Ishikawa (cell line): ENCODE measurements around the gene KCNAB1.

ENCODE experiments used
- CREB1 ChIP-seq: IDR thresholded peaks from 2 replicates; pipeline ENCODE4 v1.6.1; 2012; ENCODE audit warnings: low read depth
- EGR1 ChIP-seq: IDR thresholded peaks from 2 replicates; pipeline ENCODE4 v1.6.1; 2012
- EP300 ChIP-seq: IDR thresholded peaks from 2 replicates; pipeline ENCODE4 v1.6.1; 2012; ENCODE audit warnings: borderline replicate concordance
- FOXM1 ChIP-seq: IDR thresholded peaks from 2 replicates; pipeline ENCODE4 v1.6.1; 2012; ENCODE audit warnings: low read depth, borderline replicate concordance
- NFIC ChIP-seq: IDR thresholded peaks from 2 replicates; pipeline ENCODE4 v1.6.1; 2012
- RAD21 ChIP-seq: IDR thresholded peaks from 2 replicates; pipeline ENCODE4 v1.6.1; 2012; ENCODE audit warnings: low read depth
- TAF1 ChIP-seq: IDR thresholded peaks from 2 replicates; pipeline ENCODE4 v1.6.1; 2012; ENCODE audit warnings: low read depth, mild to moderate bottlenecking
- TEAD4 ChIP-seq: IDR thresholded peaks from 2 replicates; pipeline ENCODE4 v1.6.1; 2012
- YY1 ChIP-seq: IDR thresholded peaks from 2 replicates; pipeline ENCODE4 v1.6.1; 2012; ENCODE audit warnings: low read depth
- ZBTB7A ChIP-seq: IDR thresholded peaks from 2 replicates; pipeline ENCODE4 v1.6.1; 2012; ENCODE audit warnings: low read depth
- TF ChIP-seq, protein P1 (sequence below): IDR thresholded peaks from 2 replicates; pipeline ENCODE4 v1.6.1; 2012; ENCODE audit warnings: low read depth, mild to moderate bottlenecking
- TF ChIP-seq, protein P2 (sequence below): IDR thresholded peaks from 2 replicates; pipeline ENCODE4 v1.6.1; 2012

DNA sequence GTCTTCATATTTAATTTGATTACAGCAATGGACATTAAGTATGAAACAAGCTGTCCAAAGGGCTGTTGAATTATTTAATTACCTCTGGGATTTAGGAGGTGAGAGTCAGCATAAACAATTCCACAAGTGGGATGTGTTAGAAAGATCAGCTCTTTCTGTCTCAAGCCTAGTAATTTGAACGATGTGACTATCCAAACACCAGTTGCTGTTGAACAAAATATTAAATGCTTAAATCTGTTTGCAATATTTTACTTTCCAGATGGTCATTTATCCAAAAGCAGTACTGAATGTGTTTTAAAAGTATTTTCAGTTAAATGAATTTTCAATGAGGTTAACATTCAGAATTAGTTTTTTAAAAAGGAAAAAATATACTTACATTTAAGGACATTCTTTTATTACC is 12.7 kb downstream of the KCNAB1 start:
- TF ChIP-seq, protein P1, sequence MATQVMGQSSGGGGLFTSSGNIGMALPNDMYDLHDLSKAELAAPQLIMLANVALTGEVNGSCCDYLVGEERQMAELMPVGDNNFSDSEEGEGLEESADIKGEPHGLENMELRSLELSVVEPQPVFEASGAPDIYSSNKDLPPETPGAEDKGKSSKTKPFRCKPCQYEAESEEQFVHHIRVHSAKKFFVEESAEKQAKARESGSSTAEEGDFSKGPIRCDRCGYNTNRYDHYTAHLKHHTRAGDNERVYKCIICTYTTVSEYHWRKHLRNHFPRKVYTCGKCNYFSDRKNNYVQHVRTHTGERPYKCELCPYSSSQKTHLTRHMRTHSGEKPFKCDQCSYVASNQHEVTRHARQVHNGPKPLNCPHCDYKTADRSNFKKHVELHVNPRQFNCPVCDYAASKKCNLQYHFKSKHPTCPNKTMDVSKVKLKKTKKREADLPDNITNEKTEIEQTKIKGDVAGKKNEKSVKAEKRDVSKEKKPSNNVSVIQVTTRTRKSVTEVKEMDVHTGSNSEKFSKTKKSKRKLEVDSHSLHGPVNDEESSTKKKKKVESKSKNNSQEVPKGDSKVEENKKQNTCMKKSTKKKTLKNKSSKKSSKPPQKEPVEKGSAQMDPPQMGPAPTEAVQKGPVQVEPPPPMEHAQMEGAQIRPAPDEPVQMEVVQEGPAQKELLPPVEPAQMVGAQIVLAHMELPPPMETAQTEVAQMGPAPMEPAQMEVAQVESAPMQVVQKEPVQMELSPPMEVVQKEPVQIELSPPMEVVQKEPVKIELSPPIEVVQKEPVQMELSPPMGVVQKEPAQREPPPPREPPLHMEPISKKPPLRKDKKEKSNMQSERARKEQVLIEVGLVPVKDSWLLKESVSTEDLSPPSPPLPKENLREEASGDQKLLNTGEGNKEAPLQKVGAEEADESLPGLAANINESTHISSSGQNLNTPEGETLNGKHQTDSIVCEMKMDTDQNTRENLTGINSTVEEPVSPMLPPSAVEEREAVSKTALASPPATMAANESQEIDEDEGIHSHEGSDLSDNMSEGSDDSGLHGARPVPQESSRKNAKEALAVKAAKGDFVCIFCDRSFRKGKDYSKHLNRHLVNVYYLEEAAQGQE = no peak
- TF ChIP-seq CREB1 (no peak), EP300 (no peak), TAF1 (no peak), NFIC (no peak), RAD21 (no peak), EGR1 (no peak), YY1 (no peak), TEAD4 (no peak), ZBTB7A (no peak), FOXM1 (no peak)
- TF ChIP-seq, protein P2, sequence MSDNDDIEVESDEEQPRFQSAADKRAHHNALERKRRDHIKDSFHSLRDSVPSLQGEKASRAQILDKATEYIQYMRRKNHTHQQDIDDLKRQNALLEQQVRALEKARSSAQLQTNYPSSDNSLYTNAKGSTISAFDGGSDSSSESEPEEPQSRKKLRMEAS = no peak
